Measurements from ENCODE around the gene KIAA0825. TPM values are rescaled to one million over a fixed set of nuclear protein-coding genes. Genes with fewer than 3 reads are reported as not detected.

Gene KIAA0825
- total RNA-seq, 1 donor from 2014 or later, result 4.2 TPM

DNA sequence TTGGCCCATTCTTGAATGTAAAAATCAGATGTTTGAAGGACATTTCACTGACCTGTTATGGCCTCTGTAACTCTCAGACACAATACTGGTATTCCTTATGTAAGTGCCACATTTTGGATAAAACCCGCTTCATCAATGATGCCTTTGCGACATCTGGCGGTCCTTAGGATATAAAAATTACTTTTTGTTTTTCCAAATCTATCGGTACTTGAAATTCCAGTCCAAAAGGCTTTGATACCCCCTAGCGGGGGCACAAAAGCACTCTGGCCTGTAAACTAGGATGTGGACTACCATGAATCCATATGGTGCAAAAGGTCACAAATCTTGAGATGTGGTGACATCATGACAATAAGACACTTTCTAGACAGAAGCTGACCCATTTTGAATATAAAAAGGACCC, 291.8 kb downstream of the KIAA0825 start:
- no peak overlapping the region for H3K4me3 Mint-ChIP-seq
- TF ChIP-seq, protein P1, sequence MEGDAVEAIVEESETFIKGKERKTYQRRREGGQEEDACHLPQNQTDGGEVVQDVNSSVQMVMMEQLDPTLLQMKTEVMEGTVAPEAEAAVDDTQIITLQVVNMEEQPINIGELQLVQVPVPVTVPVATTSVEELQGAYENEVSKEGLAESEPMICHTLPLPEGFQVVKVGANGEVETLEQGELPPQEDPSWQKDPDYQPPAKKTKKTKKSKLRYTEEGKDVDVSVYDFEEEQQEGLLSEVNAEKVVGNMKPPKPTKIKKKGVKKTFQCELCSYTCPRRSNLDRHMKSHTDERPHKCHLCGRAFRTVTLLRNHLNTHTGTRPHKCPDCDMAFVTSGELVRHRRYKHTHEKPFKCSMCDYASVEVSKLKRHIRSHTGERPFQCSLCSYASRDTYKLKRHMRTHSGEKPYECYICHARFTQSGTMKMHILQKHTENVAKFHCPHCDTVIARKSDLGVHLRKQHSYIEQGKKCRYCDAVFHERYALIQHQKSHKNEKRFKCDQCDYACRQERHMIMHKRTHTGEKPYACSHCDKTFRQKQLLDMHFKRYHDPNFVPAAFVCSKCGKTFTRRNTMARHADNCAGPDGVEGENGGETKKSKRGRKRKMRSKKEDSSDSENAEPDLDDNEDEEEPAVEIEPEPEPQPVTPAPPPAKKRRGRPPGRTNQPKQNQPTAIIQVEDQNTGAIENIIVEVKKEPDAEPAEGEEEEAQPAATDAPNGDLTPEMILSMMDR (conservative IDR thresholded peaks at IDR 0.05), result peak; percentile 71
- peaks cover 7% of the 10 kb centered on the region for H3K9me3 Mint-ChIP-seq
- no peaks in the 10 kb centered on the region for H3K27me3 Mint-ChIP-seq
- no peak overlapping the region for H3K27ac Mint-ChIP-seq
- no peaks in the 10 kb centered on the region for H3K4me1 Mint-ChIP-seq (ENCODE audit: unreplicated experiment)
- DNase-seq (ENCODE audit: extremely low spot score, unreplicated experiment), result no peak
- H3K36me3 Mint-ChIP-seq, result no peaks in the 10 kb centered on the region

DNA sequence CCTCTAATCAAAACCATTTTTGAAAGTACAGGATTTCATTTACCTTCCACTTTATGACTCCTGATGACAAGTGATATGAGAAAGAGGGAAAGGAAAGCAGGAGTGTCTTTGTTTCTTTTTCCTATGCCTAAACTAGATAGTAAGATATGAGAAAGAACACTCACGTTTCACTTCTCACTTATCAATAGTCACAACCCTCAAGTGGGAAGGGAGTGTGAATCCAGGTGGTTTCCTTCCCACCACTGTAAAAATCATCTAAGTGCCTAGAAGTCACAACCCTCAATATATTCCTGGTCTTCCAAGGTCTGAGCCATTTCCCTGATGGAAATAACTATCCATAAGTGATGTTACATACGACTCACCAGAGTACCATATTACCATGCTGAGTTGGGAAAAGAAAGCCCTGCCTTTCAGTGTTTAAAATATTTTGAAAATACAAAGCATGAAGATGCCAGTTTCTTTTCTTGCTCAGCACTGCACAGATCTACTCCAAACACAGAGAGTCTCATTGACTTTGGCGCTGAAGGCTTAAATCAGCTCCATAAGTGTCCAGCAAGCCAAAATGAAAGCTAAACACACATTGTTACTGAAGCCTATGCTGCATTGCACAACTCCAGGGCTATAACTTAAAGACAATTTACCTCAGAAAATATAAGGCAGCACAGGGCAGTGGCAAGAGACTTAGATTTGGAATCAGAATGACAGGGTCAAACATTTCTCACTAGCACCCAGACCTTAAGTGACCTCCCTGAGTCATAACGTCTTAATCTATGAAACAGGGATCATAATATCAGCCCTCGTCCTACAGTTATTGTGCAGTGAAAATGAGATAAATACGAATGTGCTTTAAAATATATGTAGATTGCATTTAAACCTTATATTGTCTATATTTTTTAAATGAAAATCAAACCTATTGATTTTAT, 301.2 kb downstream of the KIAA0825 start:
- Mint-ChIP-seq H3K9me3 (no peaks in the 10 kb centered on the region), H3K27me3 (no peaks in the 10 kb centered on the region), H3K4me1 (ENCODE audit: unreplicated experiment) (peaks cover 4% of the 10 kb centered on the region), H3K36me3 (no peaks in the 10 kb centered on the region), H3K27ac (no peak overlapping the region), H3K4me3 (no peak overlapping the region)
- TF ChIP-seq, protein P1 (conservative IDR thresholded peaks at IDR 0.05), result no peak
- no peak for DNase-seq (ENCODE audit: extremely low spot score, unreplicated experiment)

DNA sequence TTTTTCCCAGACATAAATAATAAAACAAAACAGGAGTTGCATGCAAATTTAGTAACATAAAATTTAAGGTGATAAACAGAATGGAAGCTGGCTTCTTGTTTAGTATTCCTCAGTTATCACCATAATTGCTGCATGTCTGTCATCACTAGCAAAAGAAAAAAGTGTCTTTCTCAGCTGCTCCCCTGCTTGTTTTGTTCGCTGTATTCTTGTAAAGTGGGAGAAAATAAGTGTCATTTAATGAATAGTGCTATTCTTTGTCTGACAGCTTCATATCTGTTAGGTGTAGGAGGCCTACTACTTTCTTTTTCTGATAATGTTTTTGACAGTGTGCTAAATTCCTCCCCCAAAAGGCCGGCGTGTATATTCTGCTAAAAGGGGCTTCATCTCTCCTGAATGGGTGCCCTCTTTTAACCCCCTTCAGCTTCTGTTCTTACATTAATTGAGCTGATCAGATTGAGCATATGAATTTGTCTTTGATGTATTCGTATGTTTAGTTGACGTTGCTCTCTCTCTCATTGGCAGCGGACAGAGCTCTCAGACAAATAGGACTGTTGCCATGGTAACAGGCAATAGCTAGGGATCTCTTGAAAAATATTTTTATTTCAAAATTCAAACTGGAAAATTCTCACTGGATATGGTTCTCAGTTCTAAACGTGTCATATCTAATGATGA, 303.8 kb downstream of the KIAA0825 start:
- no peaks in the 10 kb centered on the region for H3K36me3 Mint-ChIP-seq
- TF ChIP-seq, protein P1 (conservative IDR thresholded peaks at IDR 0.05), result no peak
- peaks cover 4% of the 10 kb centered on the region for H3K4me1 Mint-ChIP-seq (ENCODE audit: unreplicated experiment)
- no peak overlapping the region for H3K4me3 Mint-ChIP-seq
- no peak for DNase-seq (ENCODE audit: extremely low spot score, unreplicated experiment)
- no peak overlapping the region for H3K27ac Mint-ChIP-seq
- no peaks in the 10 kb centered on the region for H3K27me3 Mint-ChIP-seq
- H3K9me3 Mint-ChIP-seq, result no peaks in the 10 kb centered on the region

DNA sequence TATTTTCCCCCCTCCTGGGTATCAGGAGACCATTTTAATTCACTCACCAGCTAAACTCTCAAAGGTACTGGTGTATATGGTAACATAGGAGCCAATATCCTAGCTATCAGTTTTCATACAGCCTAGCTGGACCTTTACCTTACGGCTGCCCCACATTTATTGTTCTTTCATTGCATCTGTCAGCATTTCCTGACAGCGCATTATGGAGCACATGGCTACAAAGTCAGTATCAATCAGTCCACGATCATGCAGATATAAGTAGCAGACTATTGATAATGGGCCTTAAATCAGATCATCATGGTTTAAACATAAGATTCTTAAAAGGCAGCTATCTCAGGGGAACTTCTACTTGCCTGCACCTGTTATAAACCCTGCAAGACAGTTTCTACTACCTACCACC, 304.7 kb downstream of the KIAA0825 start:
- Mint-ChIP-seq H3K36me3 (no peaks in the 10 kb centered on the region), H3K9me3 (no peaks in the 10 kb centered on the region), H3K4me1 (ENCODE audit: unreplicated experiment) (peaks cover 11% of the 10 kb centered on the region), H3K27me3 (no peaks in the 10 kb centered on the region), H3K27ac (no peak overlapping the region), H3K4me3 (no peak overlapping the region)
- TF ChIP-seq, protein P1 (conservative IDR thresholded peaks at IDR 0.05), result no peak
- DNase-seq (ENCODE audit: extremely low spot score, unreplicated experiment), result no peak

DNA sequence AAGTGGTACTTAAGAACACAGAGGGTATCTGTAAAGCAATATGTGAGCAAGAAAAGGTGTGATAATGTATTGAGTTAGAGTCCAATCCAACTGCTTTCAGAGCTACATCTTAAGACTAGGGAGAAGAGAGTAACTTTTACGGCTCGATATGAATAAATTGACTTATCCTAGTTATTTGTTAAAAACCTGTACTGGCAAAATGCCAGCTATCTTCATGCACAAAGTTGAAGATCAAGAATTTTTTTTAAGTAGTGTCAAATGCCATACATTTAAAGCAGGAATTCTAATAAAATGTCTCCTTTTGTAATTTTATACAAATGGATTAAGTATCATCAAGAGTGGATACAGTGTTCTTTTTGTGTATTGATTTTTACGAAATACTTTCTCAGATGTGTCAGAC, 305.2 kb downstream of the KIAA0825 start:
- TF ChIP-seq, protein P1 (conservative IDR thresholded peaks at IDR 0.05), result no peak
- Mint-ChIP-seq H3K27ac (no peak overlapping the region), H3K9me3 (no peaks in the 10 kb centered on the region), H3K4me3 (no peak overlapping the region), H3K27me3 (no peaks in the 10 kb centered on the region), H3K4me1 (ENCODE audit: unreplicated experiment) (peaks cover 12% of the 10 kb centered on the region), H3K36me3 (no peaks in the 10 kb centered on the region)
- DNase-seq (ENCODE audit: extremely low spot score, unreplicated experiment), result no peak

All from type B pancreatic cell (in vitro differentiated cells).